HG03066 (cell line): ENCODE measurements around the gene CC2D1A.

Experiments
- ATAC-seq: cut with Tn5 transposase; IDR thresholded peaks from one replicate; pipeline ENCODE4 v1.9.1; 2021; ENCODE audit warnings: low read depth; ENCODE audit not compliant: unreplicated experiment

Gene CC2D1A

DNA sequence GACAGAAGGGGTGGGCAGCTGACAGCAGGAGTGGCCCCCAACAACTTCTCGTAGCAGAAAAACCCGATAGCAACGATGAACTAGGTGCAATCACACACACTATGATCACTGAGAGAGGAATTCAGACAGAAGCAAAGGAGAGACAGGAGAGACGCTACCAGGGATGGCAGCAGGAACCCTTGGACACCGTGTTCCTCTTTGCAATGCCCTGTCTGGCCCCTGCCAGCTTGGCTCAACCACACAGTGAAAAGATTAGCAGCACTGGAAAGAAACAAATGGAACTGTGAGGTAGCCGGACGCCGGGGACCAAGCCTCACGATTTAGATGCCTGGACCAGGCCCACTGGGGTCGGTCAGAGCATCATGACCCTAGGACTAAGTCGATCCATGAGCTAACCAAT lies 69.9 kb downstream of the CC2D1A start:
- ATAC-seq = no peak

DNA sequence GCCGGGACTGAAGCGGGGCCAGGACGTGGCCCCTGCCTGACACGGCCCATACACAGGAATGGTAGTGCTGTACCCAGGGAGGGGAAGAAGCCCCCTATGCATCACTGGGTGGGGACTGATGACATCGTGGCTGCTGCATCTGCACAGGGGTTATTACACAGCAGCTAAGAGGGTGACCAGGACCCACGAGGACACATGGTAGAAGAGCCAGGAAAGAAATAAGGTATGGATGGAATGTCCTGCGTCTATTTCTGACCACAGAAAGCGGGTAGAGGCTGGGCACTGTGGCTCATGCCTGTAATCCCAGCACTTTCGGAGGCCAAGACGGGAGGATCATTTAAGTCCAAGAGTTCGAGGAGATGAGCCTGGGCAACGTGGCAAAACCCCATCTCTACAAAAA lies 70.4 kb downstream of the CC2D1A start:
- no peak for ATAC-seq

DNA sequence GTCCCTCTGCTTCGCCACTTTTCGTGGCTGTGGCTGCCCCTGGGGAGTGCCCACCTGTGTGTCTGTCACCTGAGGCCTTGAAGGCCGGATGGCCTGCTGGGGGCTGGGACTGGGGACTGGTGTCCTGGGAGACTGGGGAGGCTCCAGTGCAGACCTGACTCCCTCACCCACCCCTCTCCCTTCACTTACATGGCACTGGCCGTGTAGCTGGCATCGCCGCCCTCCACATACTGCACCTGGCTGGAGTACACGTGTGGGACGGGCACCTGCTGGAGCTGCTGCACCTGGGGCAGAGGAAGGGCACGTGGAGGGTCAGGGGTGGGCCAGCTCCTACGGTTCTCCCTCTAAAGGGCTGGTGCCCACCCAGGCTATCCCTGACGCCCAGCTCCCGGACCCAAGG lies 71.8 kb downstream of the CC2D1A start:
- no peak for ATAC-seq

DNA sequence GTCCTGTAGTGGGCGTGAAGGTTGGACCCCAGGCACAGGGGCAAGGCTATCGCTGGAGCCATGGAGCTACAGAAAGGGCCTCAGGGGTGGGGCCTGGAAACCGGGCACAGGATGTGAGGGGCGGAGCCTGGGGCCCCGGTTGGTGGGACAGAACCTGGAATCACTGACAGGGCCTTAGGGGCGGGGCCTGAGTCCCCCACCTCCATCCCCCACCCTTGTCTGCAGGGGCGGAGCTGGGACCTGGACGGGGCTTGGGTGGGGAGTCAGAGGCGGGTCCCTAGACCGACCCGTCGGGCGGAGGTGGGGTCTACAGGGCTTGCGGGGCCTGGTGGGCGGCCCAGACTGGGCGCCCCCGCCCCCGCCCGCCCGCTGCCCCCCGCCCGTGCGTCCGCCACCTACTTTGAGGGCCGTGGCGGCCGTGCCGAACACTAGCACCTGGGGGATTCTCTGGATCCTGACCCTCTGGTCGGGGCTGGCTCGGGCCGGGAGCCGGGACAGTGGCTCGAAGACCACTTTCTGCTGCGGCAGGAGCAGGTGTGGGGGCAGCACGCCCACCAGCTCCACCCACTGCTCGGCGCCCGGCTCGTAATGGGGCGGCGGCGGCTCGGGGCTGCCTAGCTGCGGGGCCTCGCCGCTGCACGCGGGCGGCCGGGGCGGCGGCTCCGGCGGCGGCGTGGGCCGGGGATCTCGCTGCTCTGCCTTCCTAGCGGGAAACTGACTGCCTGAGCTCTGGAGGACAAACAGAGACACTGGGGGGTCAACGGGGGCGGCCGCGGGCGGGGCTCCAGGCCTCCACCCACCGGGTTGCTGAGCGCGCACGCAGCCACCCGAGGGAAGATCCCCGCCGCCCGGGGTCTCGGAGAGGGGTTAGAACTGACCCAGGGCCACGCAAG lies 72.6 kb downstream of the CC2D1A start:
- ATAC-seq = no peak

GRCh38 chr19:13979244-13979615 lies 73.2 kb downstream of the CC2D1A start:
- ATAC-seq = no peak

DNA sequence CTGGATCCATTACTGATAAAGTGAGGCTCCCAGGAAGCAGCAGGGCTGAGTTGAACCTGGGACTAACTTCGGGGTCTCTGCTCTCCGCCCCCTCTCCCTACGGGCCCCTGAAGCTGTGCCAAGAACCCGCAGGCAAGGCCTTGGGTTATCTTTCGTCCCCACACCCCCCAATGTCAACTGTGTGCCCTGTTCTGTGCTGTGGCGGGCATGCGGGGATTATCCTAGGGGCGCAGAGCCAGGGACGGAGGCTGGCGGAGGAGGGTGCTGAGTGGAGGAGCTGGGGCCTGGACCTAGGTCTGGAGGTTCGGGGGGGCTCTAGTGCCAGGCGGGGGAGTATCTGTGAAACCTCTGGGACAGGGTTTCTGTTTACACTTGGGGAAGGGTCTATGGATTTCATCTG lies 73.7 kb downstream of the CC2D1A start:
- ATAC-seq = no peak

DNA sequence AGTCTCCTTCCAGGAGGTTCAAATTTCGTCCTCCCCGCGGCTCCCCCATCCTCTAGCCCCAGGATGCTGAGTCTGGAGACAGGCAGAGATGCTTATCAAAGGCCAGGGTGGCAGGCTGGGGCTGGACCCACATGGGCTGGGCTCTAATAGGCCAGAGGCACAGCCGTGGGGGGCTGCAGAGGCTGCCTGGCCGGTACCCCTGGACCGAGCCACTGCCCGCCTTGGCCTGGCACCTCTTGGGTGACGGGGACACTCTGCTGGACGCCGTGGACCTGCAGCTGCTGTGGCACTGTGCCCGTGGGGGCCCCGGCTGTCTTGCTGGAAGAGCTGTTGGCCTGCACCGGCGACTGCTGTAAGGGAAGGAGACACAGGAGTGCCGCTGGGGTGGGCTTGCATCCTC lies 74.3 kb downstream of the CC2D1A start:
- ATAC-seq = no peak
